ENCODE results near the gene BTBD10. TPM values are rescaled to one million over a fixed set of nuclear protein-coding genes. Genes with fewer than 3 reads are reported as not detected.

The BTBD10 gene
- 205 TPM for total RNA-seq

DNA sequence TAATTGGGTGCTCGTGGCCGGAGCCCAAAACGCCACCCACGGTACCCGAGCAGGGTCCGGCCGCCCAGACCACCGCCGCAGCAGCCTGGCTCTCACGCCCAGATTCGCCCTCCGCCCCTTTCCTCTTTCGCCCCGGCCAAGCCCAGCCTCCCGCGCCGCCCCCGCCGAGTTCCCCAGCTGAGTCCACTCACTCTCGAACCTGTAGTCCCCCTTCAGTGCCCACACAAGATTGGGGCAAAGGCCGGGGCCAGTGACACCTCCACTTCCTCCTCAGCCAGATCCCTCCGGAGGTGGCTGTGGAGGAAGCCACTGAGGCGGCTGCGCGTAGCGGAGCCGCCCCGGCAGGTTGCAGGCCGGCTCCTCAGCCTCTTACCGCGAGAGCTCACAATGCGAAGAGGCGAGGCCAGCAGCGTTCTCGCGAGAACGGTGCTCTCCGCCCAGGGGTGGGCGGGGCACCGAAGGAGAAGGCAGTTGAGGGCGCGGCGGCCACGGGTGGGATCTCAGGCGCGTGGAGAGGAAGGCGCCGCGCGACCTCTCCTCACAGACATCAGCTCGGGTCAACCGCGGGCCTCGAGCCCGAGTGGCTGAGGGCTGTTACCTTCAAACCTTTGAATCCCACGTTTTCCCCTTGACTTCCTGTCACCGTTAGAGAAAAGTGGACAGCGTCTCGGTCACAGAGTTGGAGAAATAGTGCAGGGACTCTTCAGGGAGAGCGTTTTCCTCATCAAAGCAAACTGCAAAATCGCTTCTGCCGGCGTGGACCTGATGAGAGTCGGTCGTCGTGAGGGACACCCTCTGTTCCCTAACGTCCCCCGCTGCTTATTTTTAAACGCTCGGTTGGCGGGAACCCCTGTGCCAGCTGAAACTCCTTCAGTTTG lies at the start of gene BTBD10:
Gene BTBD10 (minus strand): TSS at position 322 of the 878 bp plus-strand sequence. CDS start 18,098 bp downstream, outside the sequence.
- peak; percentile 84 for DNase-seq

DNA sequence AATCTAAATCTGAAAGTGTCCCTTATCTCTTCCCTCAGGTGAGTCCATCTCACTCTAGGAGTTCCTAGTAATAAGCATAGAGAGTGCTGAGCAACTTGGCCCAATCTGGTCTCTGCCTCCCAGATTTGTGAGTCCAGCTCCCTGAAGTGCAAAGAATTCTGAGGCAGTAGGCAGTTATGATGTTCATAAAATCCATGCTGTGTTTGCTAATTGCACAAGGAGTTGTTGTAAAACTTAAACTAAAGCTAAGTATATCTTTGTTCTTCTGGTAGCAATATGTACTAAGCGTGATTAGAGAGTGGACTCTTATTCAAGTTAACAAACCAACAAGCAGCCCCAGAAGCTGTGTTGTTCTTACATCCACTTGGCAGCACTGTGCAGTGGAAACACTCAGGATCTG lies 40.4 kb upstream of the BTBD10 start:
- no peak for DNase-seq

DNA sequence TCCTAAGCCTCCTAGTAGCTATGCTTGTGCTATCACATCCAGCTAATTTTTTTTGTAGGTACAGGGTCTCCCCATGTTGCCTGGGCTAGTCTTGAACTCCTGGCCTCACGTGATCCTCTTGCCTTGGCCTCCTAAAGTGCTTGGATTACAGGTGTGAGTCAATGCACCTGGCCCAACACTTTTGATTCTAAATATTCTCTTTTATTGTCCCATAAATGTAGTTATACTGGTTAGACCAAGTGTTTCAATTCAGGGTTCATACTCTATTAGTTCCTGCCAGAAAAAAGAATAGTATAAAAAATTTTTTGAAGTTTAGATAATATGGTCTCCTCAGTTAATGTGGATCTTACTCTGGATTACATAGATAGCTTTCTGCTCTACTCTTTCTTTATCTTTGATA lies 39.5 kb upstream of the BTBD10 start:
- DNase-seq: no peak

DNA sequence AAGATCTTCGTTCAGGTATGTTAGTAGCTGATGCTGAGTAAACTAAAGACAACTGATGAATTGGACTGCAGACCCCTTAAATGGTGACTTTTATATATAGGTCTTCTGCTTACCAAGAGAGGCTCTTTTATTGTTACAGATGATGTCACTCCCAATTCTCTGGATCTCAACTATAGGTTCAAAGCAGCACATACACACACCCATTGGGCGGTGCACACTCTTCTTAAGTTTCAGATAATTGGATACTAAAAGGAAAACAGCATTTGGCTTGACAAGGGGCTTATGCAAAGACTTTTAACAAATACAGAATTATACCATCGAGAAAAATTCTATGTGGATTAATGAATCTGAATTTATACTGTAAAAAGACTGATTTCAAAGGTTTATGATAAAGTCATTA lies 32.9 kb upstream of the BTBD10 start, which contains the start of gene PTH:
Gene PTH (minus strand): TSS at position 69 of the 400 bp plus-strand sequence. CDS start 3,142 bp downstream, outside the sequence.
- no peak for DNase-seq

DNA sequence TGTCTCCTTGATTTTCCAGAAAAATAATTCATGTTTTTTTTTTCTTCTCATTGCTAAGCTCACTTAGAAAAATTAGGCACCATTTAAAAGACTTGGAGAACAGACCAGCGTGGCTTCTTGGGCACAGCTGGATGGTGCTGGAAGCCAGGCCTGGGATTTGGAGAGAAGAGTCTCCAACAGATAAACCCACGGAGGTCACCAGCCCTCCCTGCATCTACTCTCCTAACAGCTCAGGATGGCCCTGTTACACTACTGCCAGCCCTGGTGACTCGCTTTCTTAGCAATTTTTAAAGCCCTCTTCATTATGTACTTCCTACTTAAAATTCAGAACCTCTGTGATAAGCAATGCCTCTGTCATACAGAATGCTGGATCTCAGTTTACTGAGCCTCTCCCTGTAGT lies 31.0 kb upstream of the BTBD10 start:
- DNase-seq: no peak

DNA sequence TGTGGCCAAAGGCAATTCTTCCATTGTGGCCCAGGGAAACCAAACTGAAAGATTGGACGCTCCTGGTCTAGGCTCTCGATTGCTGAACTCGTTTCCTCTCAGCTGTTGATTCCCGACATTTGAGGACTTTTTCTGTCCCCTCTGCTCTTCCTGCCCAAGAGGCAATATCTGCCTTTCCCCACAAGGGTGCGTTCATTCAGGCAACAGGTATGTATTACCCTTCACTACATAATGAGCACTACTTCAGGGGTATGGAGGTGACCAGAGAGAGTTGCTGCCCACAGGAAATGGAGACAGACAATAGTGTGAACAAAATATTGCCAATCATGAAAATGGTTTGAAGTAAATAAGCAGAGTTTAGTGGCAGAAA lies 24.6 kb upstream of the BTBD10 start:
- DNase-seq: no peak

DNA sequence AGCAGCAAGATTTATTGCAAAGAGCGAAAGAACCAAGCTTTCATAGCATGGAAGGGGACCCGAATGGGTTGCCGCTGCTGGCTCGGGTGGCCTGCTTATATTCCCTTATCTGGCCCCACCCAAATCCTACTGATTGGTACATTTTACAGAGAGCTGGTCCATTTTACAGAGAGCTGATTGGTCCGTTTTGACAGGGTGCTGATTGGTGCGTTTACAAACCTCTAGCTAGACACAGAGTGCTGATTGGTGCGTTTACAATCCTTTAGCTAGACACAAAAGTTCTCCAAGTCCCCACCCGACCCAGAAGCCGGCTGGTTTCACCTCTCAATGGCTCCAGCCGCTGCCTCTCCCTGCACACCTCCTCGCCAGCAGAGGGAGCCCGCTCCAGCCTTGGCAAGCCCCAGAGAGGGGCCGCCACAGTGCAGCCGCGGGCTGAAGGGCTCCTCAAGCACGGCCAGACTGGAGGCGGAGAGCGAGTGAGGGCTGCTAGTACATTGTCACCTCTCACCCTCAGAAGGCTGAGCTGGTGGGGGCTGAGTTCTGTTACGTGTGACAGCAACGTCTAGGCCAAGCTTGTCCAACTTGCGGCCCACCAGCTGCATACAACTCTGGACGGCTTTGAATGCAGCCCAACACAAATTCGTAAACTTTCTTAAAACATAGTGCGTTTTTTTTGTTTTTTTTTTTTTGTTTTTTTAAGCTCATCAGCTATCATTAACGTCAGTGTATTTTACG lies 24.1 kb upstream of the BTBD10 start:
- DNase-seq: no peak

DNA sequence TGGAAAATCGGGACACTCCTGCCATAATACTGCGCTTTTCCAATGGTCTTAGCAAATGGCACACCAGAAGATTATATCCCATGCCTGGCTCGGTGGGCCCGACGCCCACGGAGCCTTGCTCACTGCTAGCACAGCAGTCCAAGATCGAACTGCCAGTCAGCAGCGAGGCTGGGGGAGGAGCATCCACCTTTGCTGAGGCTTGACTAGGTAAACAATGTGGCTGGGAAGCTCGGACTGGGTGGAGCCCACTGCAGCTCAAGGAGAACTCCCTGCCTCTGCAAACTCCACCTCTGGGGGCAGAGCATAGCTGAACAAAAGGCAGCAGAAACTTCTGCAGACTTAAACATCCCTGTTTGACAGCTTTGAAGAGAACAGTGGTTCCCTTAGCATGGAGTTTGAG lies 17.2 kb upstream of the BTBD10 start:
- DNase-seq: no peak

DNA sequence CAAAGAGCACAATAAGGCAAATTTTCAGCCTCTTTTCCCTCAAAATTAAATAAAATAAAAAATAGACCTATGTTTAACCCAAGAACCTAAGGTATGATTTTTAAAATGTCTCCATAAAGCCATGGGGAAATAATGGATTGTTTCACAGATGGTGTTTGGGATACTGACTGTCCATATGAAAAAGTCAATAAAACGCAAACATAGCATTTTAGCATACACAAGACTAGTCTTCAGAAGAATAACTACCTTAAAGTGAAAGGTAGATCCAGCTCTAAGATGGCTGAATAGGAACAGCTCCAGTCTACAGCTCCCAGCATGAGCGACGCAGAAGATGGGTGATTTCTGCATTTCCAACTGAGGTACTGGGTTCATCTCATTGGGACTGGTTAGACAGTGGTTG lies 16.7 kb upstream of the BTBD10 start:
- DNase-seq: no peak

DNA sequence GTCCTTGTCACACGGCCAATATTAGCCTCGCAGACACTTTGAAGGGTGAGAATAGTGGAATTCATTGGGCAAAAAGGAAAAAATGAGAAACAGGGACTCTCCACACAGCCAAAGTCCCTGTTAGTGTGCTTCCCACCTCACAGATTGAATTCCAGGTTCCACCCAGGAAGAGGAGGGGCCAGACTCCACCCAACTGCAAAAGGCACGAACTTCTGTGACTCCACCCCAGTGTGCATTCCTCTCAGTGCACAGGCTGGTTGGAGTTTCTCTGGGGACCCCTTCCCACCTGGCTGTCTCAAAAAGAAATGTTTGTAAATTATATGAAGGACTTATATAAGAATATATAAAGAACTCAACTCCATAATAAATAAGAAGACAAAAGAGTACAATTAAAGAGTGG lies 12.1 kb upstream of the BTBD10 start:
- no peak for DNase-seq

DNA sequence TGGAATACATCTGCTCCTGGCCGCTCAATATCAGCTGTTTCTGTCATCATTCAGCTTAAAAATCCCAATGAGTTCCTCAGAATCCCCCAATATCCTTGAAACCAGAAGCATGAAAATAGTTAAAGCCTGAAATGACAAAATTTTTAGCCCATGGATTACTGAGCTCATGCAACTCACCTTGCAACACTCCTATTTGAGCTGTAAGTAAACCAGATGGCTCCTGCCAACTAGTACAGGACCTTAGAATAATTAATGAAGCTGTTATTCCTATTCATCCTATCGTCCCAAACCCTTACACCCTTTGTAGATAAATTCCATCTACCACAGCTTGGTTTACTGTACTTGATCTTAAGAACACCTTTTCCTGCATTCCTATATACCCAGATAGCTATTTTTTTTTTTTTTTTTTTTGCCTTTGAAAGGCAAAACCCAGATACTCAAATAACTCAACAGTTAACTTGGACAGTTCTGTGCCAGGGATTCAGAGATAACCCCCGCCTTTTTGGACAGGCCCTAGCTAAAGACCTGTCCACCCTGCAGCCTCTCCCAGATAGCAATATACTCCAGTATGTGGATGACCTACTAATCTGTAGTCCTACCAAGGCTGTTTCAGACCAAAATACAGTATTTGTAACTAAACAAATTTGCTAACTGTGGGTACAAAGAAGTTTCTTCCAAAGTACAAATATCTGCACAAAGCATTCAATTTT lies 10.1 kb upstream of the BTBD10 start:
- DNase-seq: no peak

DNA sequence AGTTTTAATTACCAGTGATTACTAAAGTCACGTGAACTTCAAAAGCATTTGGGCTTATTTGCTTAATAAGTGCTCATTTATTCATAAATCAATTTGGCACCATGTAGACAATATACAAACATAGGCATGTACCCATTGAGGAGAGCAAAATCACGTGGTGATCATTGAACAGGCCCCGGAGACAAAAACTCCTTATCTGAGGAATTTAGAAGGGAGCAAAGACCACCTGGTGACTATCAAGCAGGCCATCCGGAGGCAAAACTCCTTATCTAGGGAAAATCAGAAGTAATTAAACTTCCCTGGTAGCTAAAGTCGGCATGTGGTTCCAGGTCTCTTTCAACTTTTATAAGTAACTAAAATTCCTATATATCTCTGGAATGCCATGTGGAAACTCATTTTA lies 5.7 kb upstream of the BTBD10 start:
- DNase-seq: no peak

DNA sequence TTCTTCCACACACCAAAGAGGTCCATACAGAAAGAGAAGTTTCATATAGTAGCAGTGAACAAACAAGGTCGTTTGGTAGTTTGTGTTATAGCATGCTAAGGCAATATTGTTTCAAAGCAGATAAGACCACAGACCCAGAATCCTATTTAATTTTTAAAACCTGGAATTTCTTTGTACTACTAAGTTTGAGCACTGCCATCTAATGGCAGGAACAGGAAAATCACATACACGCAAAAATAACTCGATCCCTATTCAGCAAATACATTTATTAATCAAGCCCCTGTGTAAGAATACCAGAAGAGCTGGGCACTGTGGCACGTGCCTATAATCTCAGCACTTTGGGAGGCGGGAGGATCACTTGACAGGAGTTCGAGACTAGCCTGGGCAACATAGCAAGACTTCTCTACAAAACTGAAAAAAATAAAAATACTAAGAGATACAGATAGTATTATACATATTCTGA lies 2.9 kb upstream of the BTBD10 start:
- no peak for DNase-seq

DNA sequence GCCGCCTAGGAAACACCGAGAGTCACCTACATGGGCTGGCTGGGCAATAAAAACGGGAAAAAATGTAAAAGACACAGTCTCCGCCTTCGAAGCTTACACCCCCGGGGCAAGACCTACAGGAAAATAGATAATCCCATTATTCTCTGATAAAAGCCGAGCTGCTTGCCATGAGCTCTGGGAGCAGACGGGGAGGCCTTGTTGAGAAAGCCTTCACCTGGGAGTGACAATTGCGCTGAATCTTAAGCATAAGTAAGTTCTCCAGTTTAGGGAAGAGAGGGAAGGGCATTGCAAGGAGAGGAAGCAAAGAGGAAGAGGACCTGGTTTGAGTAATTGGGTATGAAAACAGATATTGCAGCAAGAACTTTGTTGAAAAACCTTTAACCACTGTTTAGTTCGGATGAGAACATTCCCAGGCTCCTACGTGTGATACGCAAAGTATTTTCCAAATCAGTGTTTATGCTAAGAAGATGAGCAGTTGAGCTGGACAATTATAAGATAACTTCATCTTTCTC lies 813 bp upstream of the BTBD10 start:
- no peak for DNase-seq

DNA sequence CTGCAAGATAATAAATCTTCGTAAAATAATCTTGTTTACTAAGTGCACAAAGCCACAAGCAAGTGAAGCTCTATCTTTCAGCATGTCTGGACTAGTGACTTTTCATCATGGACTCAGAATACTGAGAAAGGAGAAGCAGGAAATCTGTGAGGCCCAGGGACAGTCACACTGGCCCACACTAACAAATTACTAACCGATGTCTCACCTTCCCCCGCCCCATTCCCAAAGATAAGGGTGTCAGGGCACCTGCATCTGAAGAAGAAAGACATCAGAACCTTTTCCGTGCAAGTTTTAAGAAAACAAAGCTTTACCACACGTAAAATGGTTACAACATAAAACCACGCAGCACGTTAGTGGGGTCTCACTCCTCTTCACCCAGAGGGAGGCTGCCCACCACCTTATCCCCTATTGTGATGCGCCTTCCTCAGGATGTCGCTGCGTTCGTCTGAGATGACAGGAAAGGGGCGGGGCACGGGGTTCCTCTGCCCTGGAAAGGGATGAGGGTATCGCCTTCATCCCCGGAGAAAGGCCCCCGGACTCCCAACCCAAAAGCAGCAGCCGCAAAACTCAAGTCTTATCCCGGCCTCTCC lies 616 bp downstream of the BTBD10 start:
- peak; percentile 57 for DNase-seq

DNA sequence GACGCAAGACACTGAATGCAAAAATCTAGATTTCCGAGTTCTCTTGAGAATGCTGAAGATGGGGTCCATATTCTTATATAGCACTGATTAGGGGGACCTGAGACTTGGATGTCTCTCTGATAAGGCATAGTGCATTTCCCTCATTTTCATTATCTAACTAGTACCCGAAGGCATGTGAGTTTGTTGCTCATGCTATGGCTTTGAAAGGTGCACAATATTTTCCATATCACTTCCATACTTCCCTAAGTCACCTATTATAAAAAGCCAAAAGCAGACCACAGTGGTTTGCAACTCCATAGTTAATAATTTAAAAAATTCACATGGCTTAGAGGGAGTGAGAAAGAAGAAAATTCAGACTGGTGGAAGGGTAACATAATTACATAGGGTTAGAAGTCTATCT lies 1.7 kb downstream of the BTBD10 start:
- no peak for DNase-seq

DNA sequence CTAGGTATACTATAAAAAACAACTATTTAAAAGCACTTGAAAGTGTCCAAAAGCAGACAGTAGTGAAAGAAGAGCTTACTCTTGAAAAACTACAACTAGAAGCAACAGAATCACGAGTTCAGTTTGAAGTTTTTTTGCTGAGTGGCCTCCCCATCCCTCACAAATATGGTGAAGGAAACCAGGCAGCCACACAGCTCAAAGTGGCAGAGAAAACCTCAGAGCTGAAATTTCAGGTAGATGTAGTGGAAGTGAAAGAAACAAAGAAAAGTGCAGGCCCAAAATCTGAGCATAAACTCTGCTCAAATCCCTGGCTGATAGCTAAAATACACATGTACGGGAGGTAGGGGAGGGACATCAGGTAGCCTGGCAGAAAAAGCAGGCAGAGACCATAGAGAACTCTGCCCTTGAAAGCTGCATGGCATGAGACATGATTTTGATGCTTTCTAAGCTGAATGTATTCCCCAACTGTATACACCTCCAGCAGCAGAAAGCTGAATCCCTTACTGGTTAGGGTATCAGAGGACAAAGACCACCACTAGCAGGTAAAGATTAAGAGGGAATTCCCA lies 12.1 kb downstream of the BTBD10 start:
- no peak for DNase-seq

DNA sequence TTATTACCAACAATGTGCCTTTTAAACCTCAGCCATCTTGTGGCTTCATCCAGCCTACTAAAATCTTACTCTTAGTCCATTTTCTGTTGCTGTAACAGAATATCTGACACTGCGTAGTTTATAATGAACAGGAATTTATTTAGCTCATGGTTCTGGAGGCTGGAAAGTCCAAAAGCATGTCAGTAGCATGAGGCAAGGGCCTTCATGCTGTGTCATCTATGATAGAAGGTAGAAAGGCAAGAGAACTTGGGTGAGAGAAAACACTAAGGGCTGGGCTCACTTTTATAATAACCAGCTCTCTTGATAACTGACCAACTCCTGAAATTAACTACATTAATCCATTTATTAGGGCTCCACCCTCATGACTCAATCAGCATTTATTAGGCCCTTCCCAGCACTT lies 13.5 kb downstream of the BTBD10 start:
- no peak for DNase-seq

DNA sequence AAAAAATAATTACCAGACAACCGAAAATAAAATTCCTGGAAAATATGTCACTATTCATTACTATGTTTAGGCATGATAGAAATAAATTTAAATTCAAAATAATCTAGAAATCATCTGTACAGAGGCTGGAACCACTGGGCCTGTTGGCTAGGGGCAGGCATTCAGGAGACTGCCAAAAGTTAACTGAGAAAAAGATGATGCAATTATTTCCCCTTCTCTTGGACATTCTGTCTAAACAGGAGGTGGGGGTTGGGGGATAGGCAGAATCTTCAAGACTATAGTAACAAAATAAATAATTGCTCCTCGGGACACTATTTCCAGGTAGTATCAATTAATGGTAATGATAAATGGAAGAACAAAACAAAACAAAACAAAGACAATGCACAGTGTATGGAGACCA lies 14.1 kb downstream of the BTBD10 start:
- no peak for DNase-seq

DNA sequence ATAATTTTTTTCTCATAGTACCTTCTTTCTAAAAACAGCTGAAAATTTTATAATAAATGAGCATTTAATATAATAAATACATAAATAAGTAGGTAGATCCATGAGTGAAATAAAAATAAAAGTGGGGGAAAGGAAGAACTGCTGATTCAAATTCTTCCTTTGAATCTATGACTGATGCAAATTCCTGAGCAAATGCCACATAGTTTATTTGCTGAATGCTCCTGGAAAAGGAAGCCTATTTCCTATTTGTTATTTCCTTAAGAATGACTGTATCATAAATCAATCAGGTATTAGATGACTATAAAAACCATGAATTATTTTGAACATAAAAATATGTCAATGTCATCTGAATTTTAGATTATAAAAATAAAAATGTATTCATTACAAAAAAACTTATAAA lies 16.6 kb downstream of the BTBD10 start:
- DNase-seq: no peak

DNA sequence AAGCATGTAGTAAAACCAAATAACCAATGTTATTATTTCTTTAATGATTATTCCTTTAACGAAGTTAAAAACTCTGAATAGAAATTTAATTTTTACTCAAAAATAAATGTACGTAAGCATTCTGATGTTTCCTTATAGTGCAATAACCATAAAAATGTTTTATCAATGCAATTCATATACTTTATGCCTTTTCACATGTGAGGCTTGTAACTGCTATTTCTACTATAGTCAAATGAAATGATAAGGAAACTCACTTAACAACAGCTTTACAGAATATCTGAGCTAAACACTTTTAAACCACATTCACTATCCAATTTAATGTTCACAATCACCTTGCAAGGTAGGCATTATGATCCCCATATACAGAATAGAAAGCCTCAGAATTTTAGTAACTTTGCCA lies 17.4 kb downstream of the BTBD10 start:
- DNase-seq: no peak

Measured in occipital lobe (tissue), 2 donors.